ENCODE measurements around the gene MAP3K12. TPM values are rescaled to one million over a fixed set of nuclear protein-coding genes. Genes with fewer than 3 reads are reported as not detected.

MAP3K12 gene
- total and polyA plus RNA-seq, 2 of the 13 experiments (the other 11 are each of a cell fraction or from before 2014, with no cell fraction given): 0.20 to 1.1 TPM

- peaks cover 54% of the 10 kb centered on the region for H4K20me1 ChIP-seq (ENCODE audit: insufficient read depth, low read length)
- CTCF ChIA-PET (ENCODE audit: low intra/inter-chr PET ratio, low total read pairs): no interaction called here
Measured at GRCh38 chr12:53467082-53467481, 32.2 kb downstream of the MAP3K12 start.

GRCh38 chr12:53466640-53467039 lies 32.6 kb downstream of the MAP3K12 start:
- no peak overlapping the region for H3K4me2 ChIP-seq (ENCODE audit: low read depth, low read length)
- ATAC-seq (no peak), FAIRE-seq (no peak)
- TF ChIP-seq SOX5 (CRISPR knock-in tag; IDR thresholded peaks at IDR 0.05; ENCODE audit: borderline replicate concordance) (no peak), PLSCR1 (CRISPR knock-in tag; IDR thresholded peaks at IDR 0.05; ENCODE audit: borderline replicate concordance) (no peak), FOXK1 (CRISPR knock-in tag; IDR thresholded peaks at IDR 0.05; ENCODE audit: borderline replicate concordance, low read depth) (no peak), LCORL (IDR thresholded peaks at IDR 0.05) (no peak), LCORL (CRISPR knock-in tag; IDR thresholded peaks at IDR 0.05) (no peak), CC2D1A (CRISPR knock-in tag; IDR thresholded peaks at IDR 0.05) (no peak), TP53 (CRISPR knock-in tag; conservative IDR thresholded peaks at IDR 0.05) (no peak), ZNF292 (CRISPR knock-in tag; IDR thresholded peaks at IDR 0.05; ENCODE audit: borderline replicate concordance, low read depth) (no peak), ZFP36L1 (CRISPR knock-in tag; IDR thresholded peaks at IDR 0.05) (no peak), BHLHE40 (IDR thresholded peaks at IDR 0.05; ENCODE audit: low read length) (no peak), GRHL1 (CRISPR knock-in tag; conservative IDR thresholded peaks at IDR 0.05) (no peak), POLR2AphosphoS2 (IDR thresholded peaks at IDR 0.05; ENCODE audit: low read depth, low read length) (peak; percentile 24; the same call in 1 of the 2 replicates)

More at GRCh38 chr12:53467082-53467481, 32.2 kb downstream of the MAP3K12 start:
- in situ Hi-C loops (cut with HindIII; ENCODE audit: extremely low pct_ligation_motif_present, low pct_unique_long_range_greater_than_20kb) (no loop called here), intact Hi-C loops (cut with micrococcal nuclease; ENCODE audit: unreplicated experiment) (no loop called here)
- peaks cover 36% of the 10 kb centered on the region for H3K4me1 ChIP-seq (ENCODE audit: insufficient read depth, low read length)
- peaks cover 49 to 95% of the 10 kb centered on the region in 2 experiments for H3K36me3 ChIP-seq (replicated peaks in 1 of 2; ENCODE audit: control insufficient read depth in 1 of 2, insufficient read depth in 2 of 2, low read length in 2 of 2)
- H3K4me3 ChIP-seq (replicated peaks in 1 of 3; ENCODE audit: insufficient read depth in 1 of 3, low read depth in 2 of 3, low read length in 3 of 3): no peak overlapping the region
- H3K9ac ChIP-seq (ENCODE audit: insufficient read depth, low read depth, low read length): no peak overlapping the region
- DNase-seq (ENCODE audit: low spot score) (no peak), FAIRE-seq (no peak), ATAC-seq (no peak)
- BruUV-seq (replicated peaks): no TSS peak
- TF ChIP-seq ZNF260 (CRISPR knock-in tag; IDR thresholded peaks at IDR 0.05; ENCODE audit: borderline replicate concordance, low read depth) (no peak), POLR2AphosphoS5 (IDR thresholded peaks at IDR 0.05; ENCODE audit: low read depth, low read length) (peak; percentile 15; the same call in 1 of the 2 replicates)
- no peak overlapping the region for H2AFZ ChIP-seq (ENCODE audit: low read length)
- POLR2A ChIA-PET: no interaction called here
- no peak overlapping the region for H3K4me2 ChIP-seq (ENCODE audit: low read depth, low read length)
- no peaks in the 10 kb centered on the region for H3K27me3 ChIP-seq (ENCODE audit: control insufficient read depth in 1 of 2, insufficient read depth in 2 of 2, low read length in 2 of 2)
- H3K79me2 ChIP-seq (ENCODE audit: insufficient read depth, low read length): peaks cover 46% of the 10 kb centered on the region
- WGBS (ENCODE audit: low lambda C conversion rate): 96% methylated on average over 5 of the region's 5 CpGs
- no peaks in the 10 kb centered on the region for H3K9me3 ChIP-seq (ENCODE audit: low read length)
- H3K27ac ChIP-seq (ENCODE audit: extremely low read length, insufficient read depth, low read length): no peak overlapping the region

More at GRCh38 chr12:53466640-53467039, 32.6 kb downstream of the MAP3K12 start:
- in situ Hi-C loops (cut with HindIII; ENCODE audit: extremely low pct_ligation_motif_present, low pct_unique_long_range_greater_than_20kb) (no loop called here), intact Hi-C loops (cut with micrococcal nuclease; ENCODE audit: unreplicated experiment) (no loop called here)
- BruUV-seq (replicated peaks): no TSS peak
- no peak overlapping the region for H3K27ac ChIP-seq (ENCODE audit: extremely low read length, insufficient read depth, low read length)
- H3K36me3 ChIP-seq (replicated peaks in 1 of 2; ENCODE audit: control insufficient read depth in 1 of 2, insufficient read depth in 2 of 2, low read length in 2 of 2): peaks cover 45 to 95% of the 10 kb centered on the region in 2 experiments
- no peak overlapping the region for H2AFZ ChIP-seq (ENCODE audit: low read length)
- no peaks in the 10 kb centered on the region for H3K9me3 ChIP-seq (ENCODE audit: low read length)
- DNase-seq (ENCODE audit: low spot score): no peak
- H3K4me3 ChIP-seq (replicated peaks in 1 of 3; ENCODE audit: insufficient read depth in 1 of 3, low read depth in 2 of 3, low read length in 3 of 3): no peak overlapping the region
- CTCF ChIA-PET (ENCODE audit: low intra/inter-chr PET ratio, low total read pairs): no interaction called here
- POLR2A ChIA-PET: no interaction called here
- H3K79me2 ChIP-seq (ENCODE audit: insufficient read depth, low read length): peaks cover 46% of the 10 kb centered on the region
- no peak overlapping the region for H3K9ac ChIP-seq (ENCODE audit: insufficient read depth, low read depth, low read length)
- 97% methylated on average over 4 of the region's 4 CpGs for WGBS (ENCODE audit: low lambda C conversion rate)
- peaks cover 55% of the 10 kb centered on the region for H4K20me1 ChIP-seq (ENCODE audit: insufficient read depth, low read length)
- H3K27me3 ChIP-seq (ENCODE audit: control insufficient read depth in 1 of 2, insufficient read depth in 2 of 2, low read length in 2 of 2): no peaks in the 10 kb centered on the region
- peaks cover 41% of the 10 kb centered on the region for H3K4me1 ChIP-seq (ENCODE audit: insufficient read depth, low read length)

All from HepG2 (cell line).